Activated naive CD8-positive, alpha-beta T cell (primary cell): ENCODE data around the gene SLC23A3.

ENCODE experiments used
- H3K27ac Mint-ChIP-seq: one replicate; pipeline ENCODE4 v1.8.0; 2021; ENCODE audit warnings: mixed read lengths
- H3K27me3 Mint-ChIP-seq: one replicate; pipeline ENCODE4 v1.8.0; 2021; ENCODE audit warnings: mixed read lengths
- H3K36me3 Mint-ChIP-seq: one replicate; pipeline ENCODE4 v1.8.0; 2021; ENCODE audit warnings: mixed read lengths
- H3K4me1 Mint-ChIP-seq: one replicate; pipeline ENCODE4 v1.8.0; 2021; ENCODE audit warnings: low read depth, mixed read lengths
- H3K4me3 Mint-ChIP-seq: one replicate; pipeline ENCODE4 v1.8.0; 2021; ENCODE audit warnings: mild to moderate bottlenecking, mixed read lengths
- H3K9me3 Mint-ChIP-seq: one replicate; pipeline ENCODE4 v1.8.0; 2021; ENCODE audit warnings: low read depth, mixed read lengths

Gene SLC23A3, protein sequence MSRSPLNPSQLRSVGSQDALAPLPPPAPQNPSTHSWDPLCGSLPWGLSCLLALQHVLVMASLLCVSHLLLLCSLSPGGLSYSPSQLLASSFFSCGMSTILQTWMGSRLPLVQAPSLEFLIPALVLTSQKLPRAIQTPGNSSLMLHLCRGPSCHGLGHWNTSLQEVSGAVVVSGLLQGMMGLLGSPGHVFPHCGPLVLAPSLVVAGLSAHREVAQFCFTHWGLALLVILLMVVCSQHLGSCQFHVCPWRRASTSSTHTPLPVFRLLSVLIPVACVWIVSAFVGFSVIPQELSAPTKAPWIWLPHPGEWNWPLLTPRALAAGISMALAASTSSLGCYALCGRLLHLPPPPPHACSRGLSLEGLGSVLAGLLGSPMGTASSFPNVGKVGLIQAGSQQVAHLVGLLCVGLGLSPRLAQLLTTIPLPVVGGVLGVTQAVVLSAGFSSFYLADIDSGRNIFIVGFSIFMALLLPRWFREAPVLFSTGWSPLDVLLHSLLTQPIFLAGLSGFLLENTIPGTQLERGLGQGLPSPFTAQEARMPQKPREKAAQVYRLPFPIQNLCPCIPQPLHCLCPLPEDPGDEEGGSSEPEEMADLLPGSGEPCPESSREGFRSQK

GRCh38 chr2:219169930-219170654 is at the start of gene SLC23A3:
Gene SLC23A3 (minus strand): TSS chr2:219170029. CDS start chr2:219169984, 45 bp downstream.
- Mint-ChIP-seq H3K4me3 (no peak within 1 kb of the TSS), H3K36me3 (peaks cover 6% of the 10 kb centered on the region), H3K9me3 (no peaks in the 10 kb centered on the region), H3K27me3 (no peaks in the 10 kb centered on the region), H3K27ac (no peak within 1 kb of the TSS), H3K4me1 (peaks cover 22% of the 10 kb centered on the region)

DNA sequence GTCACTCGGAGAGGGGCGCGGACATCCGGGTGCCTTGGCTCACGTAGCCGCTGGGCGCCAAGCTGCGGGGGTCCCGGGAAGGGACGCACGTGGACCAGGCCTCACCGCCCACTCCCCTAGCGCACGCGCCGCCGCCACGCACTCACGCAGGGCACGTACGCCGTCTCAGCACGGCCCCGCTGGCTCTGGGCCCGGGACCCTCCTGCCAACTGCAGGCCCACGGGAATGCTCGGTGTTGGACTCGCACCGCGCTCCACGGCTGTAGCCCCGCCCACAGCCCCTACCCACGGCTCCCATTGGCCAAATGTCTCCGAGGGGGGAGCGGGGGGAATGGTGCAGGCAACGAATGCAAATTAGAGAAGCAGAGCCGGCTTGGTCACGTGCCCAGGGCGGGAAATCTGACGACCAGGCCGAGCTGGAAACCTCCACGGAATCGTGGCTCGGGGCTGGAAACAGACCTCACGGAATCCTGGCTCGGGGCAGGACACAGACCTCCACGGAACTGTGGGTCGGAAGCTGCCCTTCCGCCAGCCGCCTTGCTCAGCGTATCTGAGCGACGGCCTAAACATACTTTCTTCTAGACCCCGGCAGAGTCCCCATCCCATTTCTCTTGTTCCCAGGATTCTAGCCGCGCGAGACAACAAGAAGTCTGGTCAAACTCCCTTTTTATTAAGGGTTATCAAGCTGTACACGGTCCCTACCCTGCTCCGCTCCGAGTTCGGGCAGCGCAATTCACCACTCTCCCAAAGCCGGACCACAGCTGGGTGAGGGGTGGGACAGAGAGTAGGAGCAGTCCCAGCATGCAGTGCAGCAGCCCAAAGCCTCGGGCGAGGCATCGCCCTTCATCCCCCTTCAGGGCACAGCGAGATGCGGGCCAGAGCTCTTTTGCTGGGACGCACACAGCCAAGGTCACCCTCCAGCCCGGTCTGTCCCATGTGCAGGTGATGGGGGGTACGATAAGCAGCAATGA is 49.2 kb upstream of the SLC23A3 start, which contains the start of gene ABCB6:
Gene ABCB6, minus strand, starts transcription at position 227 of the 970 bp plus-strand sequence. CDS start 285 bp downstream, outside the sequence.
- peaks cover 7% of the 10 kb centered on the region for H3K36me3 Mint-ChIP-seq
- H3K9me3 Mint-ChIP-seq = no peaks in the 10 kb centered on the region
- H3K27me3 Mint-ChIP-seq = no peaks in the 10 kb centered on the region
- H3K4me3 Mint-ChIP-seq = peak within 1 kb of the TSS; percentile 88
- H3K4me1 Mint-ChIP-seq = peaks cover 20% of the 10 kb centered on the region
- peak within 1 kb of the TSS; percentile 81 for H3K27ac Mint-ChIP-seq

- Mint-ChIP-seq H3K4me1 (peaks cover 20% of the 10 kb centered on the region), H3K27me3 (no peaks in the 10 kb centered on the region), H3K27ac (peak overlapping the region; percentile 81), H3K4me3 (peak overlapping the region; percentile 88), H3K9me3 (no peaks in the 10 kb centered on the region), H3K36me3 (peaks cover 7% of the 10 kb centered on the region)
These were observed 48.4 kb upstream of the SLC23A3 start for GRCh38 chr2:219218217-219218731.

DNA sequence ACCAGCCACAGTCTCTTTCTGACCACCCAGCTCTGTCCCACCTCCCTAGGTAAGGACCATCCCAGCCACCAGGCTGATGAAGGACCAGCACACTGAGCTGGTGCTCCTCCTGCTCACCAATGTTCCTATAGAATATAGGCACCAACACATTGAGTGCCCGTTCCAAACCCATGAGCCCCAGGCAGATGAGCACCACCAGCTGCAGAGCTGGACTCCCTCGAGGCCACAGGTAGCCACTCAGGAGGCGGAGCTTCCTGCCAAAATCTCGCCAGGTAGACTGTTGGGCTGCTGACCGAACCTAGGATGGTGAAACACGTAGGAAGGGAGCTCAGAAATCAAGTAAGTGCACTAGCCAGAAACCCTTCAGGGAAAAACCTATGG is 46.7 kb upstream of the SLC23A3 start:
- Mint-ChIP-seq H3K27ac (no peak overlapping the region), H3K4me3 (peak overlapping the region; percentile 72), H3K36me3 (peaks cover 5% of the 10 kb centered on the region)

GRCh38 chr2:219215871-219216534 is 46.2 kb upstream of the SLC23A3 start:
- no peak overlapping the region for H3K27ac Mint-ChIP-seq
- H3K27me3 Mint-ChIP-seq = no peaks in the 10 kb centered on the region
- peaks cover 2% of the 10 kb centered on the region for H3K36me3 Mint-ChIP-seq
- peaks cover 25% of the 10 kb centered on the region for H3K4me1 Mint-ChIP-seq
- no peaks in the 10 kb centered on the region for H3K9me3 Mint-ChIP-seq
- H3K4me3 Mint-ChIP-seq = no peak overlapping the region

More for the DNA sequence above, 46.7 kb upstream of the SLC23A3 start:
- H3K9me3 Mint-ChIP-seq = no peaks in the 10 kb centered on the region
- H3K4me1 Mint-ChIP-seq = peaks cover 20% of the 10 kb centered on the region
- no peaks in the 10 kb centered on the region for H3K27me3 Mint-ChIP-seq

DNA sequence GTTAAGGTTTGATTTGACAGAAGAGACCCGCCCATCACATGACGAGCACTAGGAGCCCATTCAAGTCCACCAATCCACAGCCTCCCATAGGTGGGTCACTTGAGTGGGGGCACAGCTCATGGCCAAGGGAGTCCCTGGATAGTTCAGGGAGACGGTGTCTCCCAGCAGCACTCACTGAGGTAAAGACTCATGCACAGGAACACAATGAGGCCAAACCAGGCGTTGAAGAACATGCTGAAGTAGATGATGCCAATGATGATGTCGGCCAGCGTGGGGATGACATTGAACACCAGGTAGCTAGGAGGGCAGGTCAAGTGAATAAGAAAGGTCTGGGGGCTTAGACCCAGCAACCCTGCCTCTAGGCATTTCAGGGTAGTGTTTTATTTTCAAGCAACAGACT is 45.0 kb upstream of the SLC23A3 start:
- H3K36me3 Mint-ChIP-seq = peaks cover 2% of the 10 kb centered on the region
- H3K4me1 Mint-ChIP-seq = peaks cover 34% of the 10 kb centered on the region
- no peaks in the 10 kb centered on the region for H3K9me3 Mint-ChIP-seq
- H3K27me3 Mint-ChIP-seq = no peaks in the 10 kb centered on the region
- no peak overlapping the region for H3K4me3 Mint-ChIP-seq
- no peak overlapping the region for H3K27ac Mint-ChIP-seq

DNA sequence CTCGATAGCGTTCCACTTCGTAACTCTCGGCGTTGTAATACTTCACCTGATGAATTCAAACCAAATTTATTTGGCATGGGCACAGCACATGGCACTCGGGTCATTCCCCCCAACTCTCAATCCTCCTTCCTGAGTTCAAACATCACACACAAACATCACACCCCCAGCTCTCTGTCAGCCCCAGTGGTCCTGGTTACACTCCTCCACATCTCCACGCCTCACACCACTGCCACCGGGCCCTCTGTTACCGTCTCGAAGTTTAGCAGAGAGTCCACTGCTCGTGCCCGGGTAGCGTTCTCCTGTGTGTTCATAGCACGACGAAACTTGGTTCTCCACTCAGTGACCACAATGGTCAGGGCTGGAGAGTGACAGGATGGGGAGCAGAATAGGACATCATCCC is 44.3 kb upstream of the SLC23A3 start:
- H3K27ac Mint-ChIP-seq = no peak overlapping the region

GRCh38 chr2:219213486-219214071 is 43.8 kb upstream of the SLC23A3 start:
- Mint-ChIP-seq H3K27me3 (no peaks in the 10 kb centered on the region), H3K36me3 (peaks cover 4% of the 10 kb centered on the region), H3K4me1 (peaks cover 36% of the 10 kb centered on the region), H3K9me3 (no peaks in the 10 kb centered on the region), H3K4me3 (no peak overlapping the region), H3K27ac (no peak overlapping the region)

More for the DNA sequence above, 44.3 kb upstream of the SLC23A3 start:
- no peaks in the 10 kb centered on the region for H3K27me3 Mint-ChIP-seq
- H3K4me1 Mint-ChIP-seq = peaks cover 34% of the 10 kb centered on the region
- no peak overlapping the region for H3K4me3 Mint-ChIP-seq
- peaks cover 4% of the 10 kb centered on the region for H3K36me3 Mint-ChIP-seq
- H3K9me3 Mint-ChIP-seq = no peaks in the 10 kb centered on the region

- H3K9me3 Mint-ChIP-seq = no peaks in the 10 kb centered on the region
- H3K27ac Mint-ChIP-seq = no peak overlapping the region
- no peaks in the 10 kb centered on the region for H3K27me3 Mint-ChIP-seq
- H3K4me1 Mint-ChIP-seq = peaks cover 40% of the 10 kb centered on the region
- no peak overlapping the region for H3K4me3 Mint-ChIP-seq
- H3K36me3 Mint-ChIP-seq = peaks cover 4% of the 10 kb centered on the region
These were observed 43.2 kb upstream of the SLC23A3 start for GRCh38 chr2:219213026-219213415.

DNA sequence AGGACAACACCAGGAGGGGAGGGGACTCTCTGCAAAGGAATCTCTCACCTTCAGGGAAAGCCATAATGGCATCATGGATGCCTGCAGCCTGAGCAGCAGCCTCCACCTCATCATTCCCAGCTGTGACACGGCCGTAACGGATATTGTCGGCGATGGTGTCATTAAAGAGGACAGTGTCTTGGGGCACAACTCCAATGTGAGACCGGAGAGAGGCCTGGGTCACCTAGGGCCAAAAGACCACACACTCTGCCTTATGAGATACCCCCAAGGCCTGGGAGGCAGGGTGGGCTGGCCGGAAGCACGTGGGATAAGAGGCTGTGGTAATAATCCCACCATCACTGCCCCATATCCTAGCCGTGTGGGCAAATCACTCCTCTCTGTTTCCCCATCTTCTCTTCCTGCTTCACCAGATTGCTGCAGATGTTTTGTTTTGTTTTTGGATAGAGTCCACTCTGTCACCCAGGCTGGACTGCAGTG is 41.1 kb upstream of the SLC23A3 start:
- no peaks in the 10 kb centered on the region for H3K27me3 Mint-ChIP-seq
- H3K27ac Mint-ChIP-seq = peak overlapping the region; percentile 81
- H3K4me1 Mint-ChIP-seq = peaks cover 46% of the 10 kb centered on the region
- H3K36me3 Mint-ChIP-seq = peaks cover 4% of the 10 kb centered on the region
- H3K4me3 Mint-ChIP-seq = no peak overlapping the region
- H3K9me3 Mint-ChIP-seq = no peaks in the 10 kb centered on the region

DNA sequence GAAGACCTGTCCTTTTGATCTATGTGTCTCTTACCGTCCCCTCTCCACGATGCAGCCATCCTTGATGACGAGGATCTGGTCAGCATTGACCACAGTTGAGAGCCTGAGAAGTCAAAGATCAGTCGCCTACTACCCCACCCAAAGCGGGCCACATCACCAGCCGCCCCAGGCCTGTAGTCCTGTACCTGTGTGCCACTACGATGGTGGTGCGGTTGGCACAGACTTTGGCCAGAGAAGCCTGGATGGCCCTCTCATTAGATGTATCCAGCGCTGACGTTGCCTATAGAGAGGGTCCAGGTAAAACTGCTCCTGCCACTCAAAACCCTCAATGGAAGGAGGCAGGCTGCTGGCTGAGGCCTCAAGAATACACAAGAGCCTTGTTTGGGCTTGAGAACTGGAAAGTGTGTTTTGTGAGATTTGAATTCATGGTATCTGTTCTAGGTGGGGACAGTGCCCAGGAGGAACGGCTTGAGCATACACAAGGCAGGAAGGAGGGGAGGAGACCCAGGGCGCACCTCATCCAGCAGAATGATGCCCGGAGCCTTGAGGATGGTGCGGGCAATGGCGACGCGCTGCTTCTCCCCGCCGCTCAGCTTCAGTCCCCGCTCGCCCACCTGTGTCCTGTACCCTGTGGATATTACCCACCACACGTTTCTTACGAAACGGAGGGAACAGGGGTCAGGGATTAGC is 40.5 kb upstream of the SLC23A3 start:
- H3K9me3 Mint-ChIP-seq = no peaks in the 10 kb centered on the region
- H3K4me3 Mint-ChIP-seq = no peak overlapping the region
- peaks cover 47% of the 10 kb centered on the region for H3K4me1 Mint-ChIP-seq
- H3K27ac Mint-ChIP-seq = peak overlapping the region; percentile 83
- H3K36me3 Mint-ChIP-seq = peaks cover 4% of the 10 kb centered on the region
- no peaks in the 10 kb centered on the region for H3K27me3 Mint-ChIP-seq

- Mint-ChIP-seq H3K4me1 (peaks cover 49% of the 10 kb centered on the region), H3K27ac (peak overlapping the region; percentile 88), H3K9me3 (no peaks in the 10 kb centered on the region), H3K4me3 (peak overlapping the region; percentile 61), H3K27me3 (no peaks in the 10 kb centered on the region), H3K36me3 (peaks cover 4% of the 10 kb centered on the region)
These were observed 39.7 kb upstream of the SLC23A3 start for GRCh38 chr2:219209236-219210195.
